Superior temporal gyrus (tissue), 1 donor: ENCODE data around the gene KCNK13.

ENCODE experiments used
- DNase-seq: peaks from one replicate; pipeline ENCODE4 v3.0.0-alpha.2; 2016; ENCODE audit errors: extremely low spot score

The KCNK13 gene

GRCh38 chr14:90132821-90133570 lies 71.2 kb downstream of the KCNK13 start:
- DNase-seq = no peak

DNA sequence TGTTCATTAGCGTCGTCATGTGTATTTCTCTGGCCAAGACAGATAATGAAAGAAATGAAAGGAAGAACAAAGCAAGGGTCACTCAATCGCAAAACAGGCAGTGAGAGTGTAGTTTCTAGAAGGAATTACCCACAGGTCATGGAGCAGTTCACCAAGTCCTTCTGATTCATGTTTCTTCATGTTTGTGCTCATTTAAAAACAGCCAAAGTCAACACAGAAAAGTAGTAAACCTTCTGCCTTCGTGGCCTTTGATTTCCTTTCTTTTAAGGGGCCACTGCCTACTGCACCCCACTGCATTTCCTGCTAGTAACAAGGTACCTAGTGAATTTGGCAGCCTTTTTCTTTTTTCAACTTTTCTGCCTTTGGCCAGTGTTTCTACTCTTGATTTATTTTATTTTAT lies 75.1 kb downstream of the KCNK13 start:
- DNase-seq = no peak

DNA sequence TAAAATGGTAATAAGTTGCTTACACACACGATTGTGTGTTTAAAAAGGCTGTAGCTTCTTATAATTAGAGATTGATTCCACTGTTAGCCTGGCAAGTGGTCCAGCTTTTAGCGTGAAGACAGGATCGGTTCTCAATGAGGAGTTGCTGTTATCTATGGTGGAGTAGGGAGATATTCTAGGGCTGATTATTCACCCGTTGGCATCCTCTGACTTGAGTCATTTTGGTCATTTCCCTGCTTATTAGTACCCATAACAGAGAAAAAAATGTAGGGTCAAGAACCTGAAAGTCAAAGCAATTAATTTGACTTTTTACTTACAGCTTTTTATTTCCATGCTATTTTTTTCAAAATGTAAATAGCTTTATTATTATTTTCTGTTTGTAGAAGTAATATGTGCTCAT lies 76.0 kb downstream of the KCNK13 start:
- no peak for DNase-seq

- DNase-seq = no peak
Measured at GRCh38 chr14:90139199-90139598, 77.4 kb downstream of the KCNK13 start.

GRCh38 chr14:90140298-90140955 lies 78.6 kb downstream of the KCNK13 start:
- DNase-seq = no peak

DNA sequence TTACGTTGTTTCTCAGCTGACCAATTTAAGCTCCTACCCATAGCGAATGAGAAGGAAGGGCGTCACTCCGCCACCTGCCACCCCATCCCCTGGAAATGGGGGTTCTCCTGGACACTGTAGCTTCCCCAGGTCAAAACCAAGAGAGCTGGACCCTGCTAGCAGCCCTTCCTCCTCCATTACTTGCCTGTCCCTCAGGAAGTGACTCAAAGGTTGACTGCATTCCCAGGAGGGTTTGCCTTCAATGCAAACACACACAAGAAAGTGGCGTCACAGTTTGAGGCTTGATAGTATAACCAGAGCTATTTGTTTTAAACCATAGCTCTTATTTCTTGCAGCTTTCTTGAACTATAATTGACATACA lies 79.1 kb downstream of the KCNK13 start:
- no peak for DNase-seq

DNA sequence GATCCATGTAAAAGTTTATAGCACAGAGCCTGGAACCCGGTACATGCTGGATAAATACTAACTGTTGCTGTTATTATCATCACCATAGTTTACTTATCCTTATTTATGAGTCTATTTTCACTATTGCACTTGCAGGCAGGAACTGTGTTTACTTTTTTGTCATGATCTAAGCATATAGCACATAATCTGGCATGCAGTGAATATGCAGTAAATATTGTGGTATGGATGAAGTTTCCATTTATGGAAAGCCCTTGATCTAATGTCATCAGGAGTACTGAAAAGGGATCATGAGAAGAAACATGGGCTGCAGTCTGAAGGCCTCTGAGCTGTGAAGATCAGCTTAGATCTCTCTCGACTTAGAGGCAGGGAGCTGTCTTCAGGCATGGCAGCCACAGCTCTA lies 91.6 kb downstream of the KCNK13 start:
- no peak for DNase-seq

DNA sequence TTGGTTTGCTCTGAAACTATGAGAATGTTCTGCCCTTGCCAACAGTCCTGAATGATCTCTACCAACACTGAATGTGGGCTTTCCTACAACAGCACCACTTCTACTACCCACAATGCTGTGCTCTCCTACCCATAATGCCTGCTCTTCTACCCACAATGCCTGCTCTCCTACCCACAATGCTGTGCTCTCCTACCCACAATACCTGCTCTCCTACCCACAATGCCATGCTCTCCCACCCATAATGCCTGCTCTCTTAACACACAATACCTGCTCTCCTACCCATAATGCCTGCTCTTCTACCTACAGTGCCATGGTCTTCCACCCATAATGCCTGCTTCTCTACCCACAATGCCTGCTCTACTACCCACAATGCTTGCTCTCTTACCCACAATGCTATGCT lies 92.3 kb downstream of the KCNK13 start:
- DNase-seq = no peak

DNA sequence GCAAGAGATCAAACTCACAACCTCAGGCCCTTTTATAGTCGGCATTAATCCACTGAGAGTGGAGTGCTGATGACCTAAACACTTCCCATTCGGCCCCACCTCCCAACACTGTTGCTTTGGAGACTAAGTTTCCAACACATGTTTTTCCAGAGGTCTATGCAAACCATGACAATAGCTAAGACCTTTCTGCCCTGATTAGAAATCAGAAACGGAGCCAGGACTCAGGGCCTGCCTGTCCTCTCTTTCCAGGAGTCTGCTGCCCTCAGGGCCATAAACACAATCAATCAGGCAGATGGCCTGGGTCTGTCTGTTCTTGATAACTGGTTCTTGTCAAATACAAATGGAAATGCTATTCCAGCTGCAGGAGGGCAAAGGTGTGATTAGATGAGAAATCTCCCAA lies 97.4 kb downstream of the KCNK13 start:
- no peak for DNase-seq

GRCh38 chr14:90159688-90160087 lies 97.9 kb downstream of the KCNK13 start:
- no peak for DNase-seq

GRCh38 chr14:90161129-90161528 lies 99.3 kb downstream of the KCNK13 start:
- peak; percentile 9 for DNase-seq

DNA sequence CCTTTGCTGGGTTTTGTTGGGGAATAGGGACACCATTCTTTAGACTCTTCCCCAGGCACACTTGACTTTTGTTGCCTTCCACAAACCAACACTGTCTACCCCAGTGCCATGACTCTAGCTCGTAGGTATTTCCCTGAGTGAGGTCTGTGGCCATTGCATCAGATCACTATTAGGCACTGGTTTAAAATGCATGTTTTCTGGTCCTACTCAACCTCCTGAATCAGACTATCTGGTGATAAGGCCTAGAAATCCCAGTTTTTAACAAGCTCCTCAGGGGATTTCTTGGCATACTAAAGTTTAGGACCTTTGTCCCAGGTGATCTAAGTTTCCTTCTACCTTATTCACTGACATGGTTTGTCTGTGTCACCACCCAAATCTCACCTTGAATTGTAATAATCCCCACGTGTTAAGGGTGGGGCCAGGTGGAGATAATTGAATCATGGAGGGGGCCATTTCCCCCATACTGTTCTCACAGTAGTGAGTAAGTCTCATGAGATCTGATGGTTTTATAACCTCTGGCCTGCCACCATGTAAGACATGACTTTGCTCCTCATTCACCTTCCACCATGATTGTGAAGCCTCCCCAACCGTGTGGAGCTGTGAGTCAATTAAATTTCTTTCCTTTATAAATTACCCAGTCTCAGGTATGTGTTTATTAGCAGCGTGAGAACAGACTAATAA lies 106.8 kb downstream of the KCNK13 start:
- no peak for DNase-seq

GRCh38 chr14:90175631-90176030 lies 113.8 kb downstream of the KCNK13 start:
- DNase-seq = no peak

DNA sequence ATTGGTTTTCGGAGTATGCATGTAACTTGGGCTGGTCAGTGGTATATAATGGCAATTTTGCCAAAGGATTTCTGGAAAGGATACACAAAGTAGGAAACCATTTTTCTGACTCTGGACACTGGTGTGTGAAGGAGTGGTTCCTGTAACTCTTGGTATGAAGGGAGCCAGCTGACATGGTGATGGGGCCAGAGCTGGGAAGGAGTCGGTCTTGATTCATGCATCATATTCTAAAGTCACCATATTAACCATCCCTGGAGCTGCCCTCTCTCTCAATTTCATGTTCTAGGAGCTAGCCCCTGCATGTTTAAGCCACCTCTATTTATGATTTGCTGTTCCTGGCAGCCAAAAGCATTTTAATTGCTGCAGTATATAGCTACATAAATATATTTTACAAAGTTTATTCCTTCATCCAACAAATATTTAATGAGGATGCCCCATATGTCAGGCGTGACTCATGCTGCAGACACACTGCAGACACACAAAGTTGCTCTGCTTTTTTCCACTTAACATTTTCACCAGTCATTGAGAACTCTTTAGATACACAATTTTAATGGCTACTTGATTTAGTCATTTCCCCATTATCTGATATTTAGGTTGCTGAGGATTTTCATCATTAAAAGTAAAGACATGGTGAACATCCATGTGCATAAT lies 115.9 kb downstream of the KCNK13 start:
- DNase-seq = no peak

DNA sequence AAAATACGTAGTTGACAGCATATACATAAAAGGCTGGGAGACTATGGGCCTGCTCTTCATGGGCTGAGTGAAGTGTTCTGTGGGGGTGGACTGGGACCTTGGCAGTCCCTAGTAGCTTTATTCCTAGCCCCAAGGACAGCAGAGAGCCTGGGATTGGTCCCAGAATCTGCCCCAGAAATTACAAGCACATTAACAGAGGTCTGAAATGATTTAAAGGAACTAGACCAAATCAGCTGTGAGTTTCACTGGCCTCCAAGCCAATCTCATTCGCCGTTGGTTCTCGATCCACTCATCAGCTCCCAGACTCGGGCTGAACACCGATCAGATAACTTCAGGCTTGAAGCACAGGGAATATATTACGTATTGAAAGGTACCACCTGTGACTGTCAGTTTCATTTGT lies 117.6 kb downstream of the KCNK13 start:
- no peak for DNase-seq

- DNase-seq = no peak
Measured at GRCh38 chr14:90179809-90180779, 118.3 kb downstream of the KCNK13 start.

- DNase-seq = no peak
Measured at GRCh38 chr14:90184094-90184493, 122.3 kb downstream of the KCNK13 start.

DNA sequence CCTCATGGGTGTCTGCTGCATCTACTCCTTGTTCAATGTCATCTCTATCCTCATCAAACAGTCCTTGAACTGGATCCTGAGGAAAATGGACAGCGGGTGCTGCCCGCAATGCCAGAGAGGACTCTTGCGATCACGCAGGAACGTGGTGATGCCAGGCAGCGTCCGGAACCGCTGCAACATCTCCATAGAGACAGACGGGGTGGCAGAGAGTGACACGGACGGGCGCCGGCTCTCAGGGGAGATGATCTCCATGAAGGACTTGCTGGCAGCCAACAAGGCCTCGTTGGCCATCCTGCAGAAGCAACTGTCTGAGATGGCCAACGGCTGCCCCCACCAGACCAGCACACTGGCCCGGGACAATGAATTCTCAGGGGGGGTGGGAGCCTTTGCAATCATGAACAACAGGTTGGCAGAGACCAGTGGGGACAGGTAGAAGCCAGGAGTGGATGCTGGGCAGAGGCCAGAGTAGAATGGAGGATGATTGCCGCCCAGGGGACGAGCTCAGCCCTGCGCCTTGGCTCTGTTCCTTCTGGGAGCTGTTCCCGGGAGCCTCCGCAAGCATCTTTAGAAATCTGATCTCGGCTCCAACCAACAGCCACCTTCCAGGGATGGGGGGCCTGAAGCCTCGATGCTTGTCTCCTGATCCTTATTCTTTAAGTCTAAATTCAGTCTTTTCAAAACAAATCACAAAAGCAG lies 122.9 kb downstream of the KCNK13 start:
- no peak for DNase-seq

DNA sequence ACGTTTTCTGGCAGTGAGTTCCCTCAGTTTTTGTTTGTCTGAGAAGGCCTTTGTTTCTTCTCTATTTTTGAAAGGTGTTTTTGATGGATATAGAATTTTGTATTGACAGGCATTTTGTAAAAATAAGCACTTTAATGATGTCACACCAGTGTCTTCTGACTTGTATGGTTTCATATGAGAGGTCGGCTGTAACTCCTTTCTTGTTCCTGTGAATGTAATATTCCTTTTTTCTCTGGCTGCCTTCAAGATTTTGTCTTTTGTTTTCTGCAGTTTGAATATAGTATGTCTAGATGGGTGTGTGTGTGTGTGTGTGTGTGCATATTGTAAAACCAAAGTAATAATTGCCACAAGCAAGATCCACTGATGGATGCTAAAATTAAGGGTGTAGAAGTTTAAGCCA lies 126.8 kb downstream of the KCNK13 start:
- no peak for DNase-seq

GRCh38 chr14:90191154-90191553 lies 129.4 kb downstream of the KCNK13 start:
- no peak for DNase-seq

GRCh38 chr14:90191585-90191984 lies 129.8 kb downstream of the KCNK13 start:
- DNase-seq = no peak
